GM23338 (cell line): ENCODE data around the gene KIRREL3.
A peak's percentile ranks its signal among the peaks of the same experiment; 100 is the strongest.

Experiments
- CREB1 ChIP-seq: fragments of 250-450 bp; sonication (Bioruptor Pico); IDR thresholded peaks from 2 replicates; pipeline ENCODE4 v1.5.0; 2020; ENCODE audit warnings: low read depth, mild to moderate bottlenecking, moderate library complexity
- EZH2 ChIP-seq: fragments of 200-600 bp; sonication (generic); IDR thresholded peaks from one replicate; pipeline ENCODE4 v1.8.0; 2017; ENCODE audit warnings: antibody characterized with exemption, mild to moderate bottlenecking, low read depth; ENCODE audit not compliant: unreplicated experiment
- EZH2phosphoT487 ChIP-seq: fragments of 200-600 bp; sonication (generic); IDR thresholded peaks from one replicate; pipeline ENCODE4 v1.8.1; 2018; ENCODE audit warnings: antibody characterized with exemption; ENCODE audit not compliant: unreplicated experiment
- POLR2AphosphoS5 ChIP-seq: IDR thresholded peaks from 2 replicates; pipeline ENCODE4 v1.6.1; 2016; ENCODE audit warnings: antibody characterized with exemption, low read depth
- ZNF114 ChIP-seq: fragments of 250-450 bp; sonication (Bioruptor Pico); IDR thresholded peaks from 2 replicates; pipeline ENCODE4 v1.5.0; 2020; ENCODE audit warnings: mild to moderate bottlenecking, moderate library complexity
- TF ChIP-seq, protein P1 (sequence below), 2 experiments: fragments of 200-600 bp in 1 of 2; sonication (generic) in 1 of 2; conservative IDR thresholded peaks; 2 replicates each; pipeline versions ENCODE4 v1.5.1 to v1.6.1; 2016 to 2017; ENCODE audit warnings: antibody characterized with exemption in 2 of 2, low read depth in 2 of 2, mild to moderate bottlenecking in 2 of 2, moderate library complexity in 1 of 2
- TF ChIP-seq, protein P2 (sequence below): IDR thresholded peaks from one replicate; pipeline ENCODE4 v1.6.1; 2018; ENCODE audit warnings: antibody characterized with exemption; ENCODE audit not compliant: unreplicated experiment
- TF ChIP-seq, protein P3 (sequence below): IDR thresholded peaks from 2 replicates; pipeline ENCODE4 v1.6.1; 2016; ENCODE audit warnings: antibody characterized with exemption

DNA sequence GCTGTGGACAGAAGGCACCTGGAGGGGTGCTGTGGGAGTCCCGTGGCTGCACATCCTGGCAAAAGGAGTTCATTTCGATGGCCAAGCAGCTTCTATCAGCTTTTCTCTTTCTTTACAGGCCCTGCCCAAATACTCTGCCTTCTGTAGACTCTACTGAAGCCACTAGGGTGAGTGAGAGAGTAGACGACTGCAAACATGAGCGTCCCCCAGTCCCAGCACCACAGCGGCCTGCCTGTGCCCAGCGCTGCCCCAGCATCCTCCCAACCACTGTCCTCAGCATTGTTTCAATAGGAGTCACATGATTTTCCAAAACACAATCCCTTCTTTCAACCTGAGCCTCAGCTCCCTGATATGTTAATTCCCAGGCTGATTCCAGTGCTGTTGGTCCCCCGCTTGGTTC lies 110.0 kb downstream of the KIRREL3 start:
- TF ChIP-seq, protein P1, sequence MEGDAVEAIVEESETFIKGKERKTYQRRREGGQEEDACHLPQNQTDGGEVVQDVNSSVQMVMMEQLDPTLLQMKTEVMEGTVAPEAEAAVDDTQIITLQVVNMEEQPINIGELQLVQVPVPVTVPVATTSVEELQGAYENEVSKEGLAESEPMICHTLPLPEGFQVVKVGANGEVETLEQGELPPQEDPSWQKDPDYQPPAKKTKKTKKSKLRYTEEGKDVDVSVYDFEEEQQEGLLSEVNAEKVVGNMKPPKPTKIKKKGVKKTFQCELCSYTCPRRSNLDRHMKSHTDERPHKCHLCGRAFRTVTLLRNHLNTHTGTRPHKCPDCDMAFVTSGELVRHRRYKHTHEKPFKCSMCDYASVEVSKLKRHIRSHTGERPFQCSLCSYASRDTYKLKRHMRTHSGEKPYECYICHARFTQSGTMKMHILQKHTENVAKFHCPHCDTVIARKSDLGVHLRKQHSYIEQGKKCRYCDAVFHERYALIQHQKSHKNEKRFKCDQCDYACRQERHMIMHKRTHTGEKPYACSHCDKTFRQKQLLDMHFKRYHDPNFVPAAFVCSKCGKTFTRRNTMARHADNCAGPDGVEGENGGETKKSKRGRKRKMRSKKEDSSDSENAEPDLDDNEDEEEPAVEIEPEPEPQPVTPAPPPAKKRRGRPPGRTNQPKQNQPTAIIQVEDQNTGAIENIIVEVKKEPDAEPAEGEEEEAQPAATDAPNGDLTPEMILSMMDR (conservative IDR thresholded peaks at IDR 0.05; ENCODE audit: low read depth in 2 of 2): peak; percentile 32 to 54
- no peak for TF ChIP-seq EZH2phosphoT487
- TF ChIP-seq POLR2AphosphoS5: no peak
- no peak for TF ChIP-seq CREB1
- TF ChIP-seq, protein P2, sequence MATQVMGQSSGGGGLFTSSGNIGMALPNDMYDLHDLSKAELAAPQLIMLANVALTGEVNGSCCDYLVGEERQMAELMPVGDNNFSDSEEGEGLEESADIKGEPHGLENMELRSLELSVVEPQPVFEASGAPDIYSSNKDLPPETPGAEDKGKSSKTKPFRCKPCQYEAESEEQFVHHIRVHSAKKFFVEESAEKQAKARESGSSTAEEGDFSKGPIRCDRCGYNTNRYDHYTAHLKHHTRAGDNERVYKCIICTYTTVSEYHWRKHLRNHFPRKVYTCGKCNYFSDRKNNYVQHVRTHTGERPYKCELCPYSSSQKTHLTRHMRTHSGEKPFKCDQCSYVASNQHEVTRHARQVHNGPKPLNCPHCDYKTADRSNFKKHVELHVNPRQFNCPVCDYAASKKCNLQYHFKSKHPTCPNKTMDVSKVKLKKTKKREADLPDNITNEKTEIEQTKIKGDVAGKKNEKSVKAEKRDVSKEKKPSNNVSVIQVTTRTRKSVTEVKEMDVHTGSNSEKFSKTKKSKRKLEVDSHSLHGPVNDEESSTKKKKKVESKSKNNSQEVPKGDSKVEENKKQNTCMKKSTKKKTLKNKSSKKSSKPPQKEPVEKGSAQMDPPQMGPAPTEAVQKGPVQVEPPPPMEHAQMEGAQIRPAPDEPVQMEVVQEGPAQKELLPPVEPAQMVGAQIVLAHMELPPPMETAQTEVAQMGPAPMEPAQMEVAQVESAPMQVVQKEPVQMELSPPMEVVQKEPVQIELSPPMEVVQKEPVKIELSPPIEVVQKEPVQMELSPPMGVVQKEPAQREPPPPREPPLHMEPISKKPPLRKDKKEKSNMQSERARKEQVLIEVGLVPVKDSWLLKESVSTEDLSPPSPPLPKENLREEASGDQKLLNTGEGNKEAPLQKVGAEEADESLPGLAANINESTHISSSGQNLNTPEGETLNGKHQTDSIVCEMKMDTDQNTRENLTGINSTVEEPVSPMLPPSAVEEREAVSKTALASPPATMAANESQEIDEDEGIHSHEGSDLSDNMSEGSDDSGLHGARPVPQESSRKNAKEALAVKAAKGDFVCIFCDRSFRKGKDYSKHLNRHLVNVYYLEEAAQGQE: no peak
- TF ChIP-seq EZH2: no peak
- TF ChIP-seq, protein P3, sequence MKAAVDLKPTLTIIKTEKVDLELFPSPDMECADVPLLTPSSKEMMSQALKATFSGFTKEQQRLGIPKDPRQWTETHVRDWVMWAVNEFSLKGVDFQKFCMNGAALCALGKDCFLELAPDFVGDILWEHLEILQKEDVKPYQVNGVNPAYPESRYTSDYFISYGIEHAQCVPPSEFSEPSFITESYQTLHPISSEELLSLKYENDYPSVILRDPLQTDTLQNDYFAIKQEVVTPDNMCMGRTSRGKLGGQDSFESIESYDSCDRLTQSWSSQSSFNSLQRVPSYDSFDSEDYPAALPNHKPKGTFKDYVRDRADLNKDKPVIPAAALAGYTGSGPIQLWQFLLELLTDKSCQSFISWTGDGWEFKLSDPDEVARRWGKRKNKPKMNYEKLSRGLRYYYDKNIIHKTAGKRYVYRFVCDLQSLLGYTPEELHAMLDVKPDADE: no peak
- TF ChIP-seq ZNF114 (CRISPR knock-in tag): no peak
